Activated naive CD8-positive, alpha-beta T cell (primary cell): ENCODE data around the gene ID2.
A peak's percentile ranks its signal among the peaks of the same experiment; 100 is the strongest.
"Not testable (repeated sequence)": the region's sequence is repeated elsewhere in the genome, so short reads cannot be mapped to it uniquely, and the experiment has no call there.

Experiments
- H3K27ac Mint-ChIP-seq: one replicate; pipeline ENCODE4 v1.8.0; 2021; ENCODE audit warnings: mixed read lengths
- H3K27me3 Mint-ChIP-seq: one replicate; pipeline ENCODE4 v1.8.0; 2021; ENCODE audit warnings: mixed read lengths
- H3K36me3 Mint-ChIP-seq: one replicate; pipeline ENCODE4 v1.8.0; 2021; ENCODE audit warnings: mixed read lengths
- H3K4me1 Mint-ChIP-seq: one replicate; pipeline ENCODE4 v1.8.0; 2021; ENCODE audit warnings: low read depth, mixed read lengths
- H3K4me3 Mint-ChIP-seq: one replicate; pipeline ENCODE4 v1.8.0; 2021; ENCODE audit warnings: mild to moderate bottlenecking, mixed read lengths
- H3K9me3 Mint-ChIP-seq: one replicate; pipeline ENCODE4 v1.8.0; 2021; ENCODE audit warnings: low read depth, mixed read lengths

Gene ID2

DNA sequence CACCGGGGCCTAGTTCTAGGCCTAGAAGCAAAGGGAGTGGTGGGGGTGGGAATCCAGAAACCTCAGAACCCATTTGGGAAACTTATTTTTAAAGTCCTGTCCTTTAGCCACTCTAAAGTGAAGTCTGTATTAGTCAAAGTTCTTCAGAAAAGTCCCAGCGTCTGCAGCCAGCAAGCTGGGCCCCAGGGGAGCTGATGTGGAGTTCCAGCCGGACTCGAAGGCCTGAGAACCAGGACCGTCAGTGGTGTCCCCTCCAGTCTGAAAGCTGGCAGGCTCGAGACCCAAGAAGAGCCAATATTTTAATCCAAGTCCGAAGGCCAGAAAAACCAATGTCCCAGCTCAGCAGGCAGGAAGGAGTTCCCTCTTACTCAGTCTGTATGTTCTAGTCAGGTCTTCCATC, 32.4 kb downstream of the ID2 start:
- no peak overlapping the region for H3K27ac Mint-ChIP-seq
- peaks cover 3% of the 10 kb centered on the region for H3K9me3 Mint-ChIP-seq
- peaks cover 2% of the 10 kb centered on the region for H3K36me3 Mint-ChIP-seq
- no peak overlapping the region for H3K4me3 Mint-ChIP-seq
- H3K4me1 Mint-ChIP-seq = no peaks in the 10 kb centered on the region
- H3K27me3 Mint-ChIP-seq = peaks cover 2% of the 10 kb centered on the region

DNA sequence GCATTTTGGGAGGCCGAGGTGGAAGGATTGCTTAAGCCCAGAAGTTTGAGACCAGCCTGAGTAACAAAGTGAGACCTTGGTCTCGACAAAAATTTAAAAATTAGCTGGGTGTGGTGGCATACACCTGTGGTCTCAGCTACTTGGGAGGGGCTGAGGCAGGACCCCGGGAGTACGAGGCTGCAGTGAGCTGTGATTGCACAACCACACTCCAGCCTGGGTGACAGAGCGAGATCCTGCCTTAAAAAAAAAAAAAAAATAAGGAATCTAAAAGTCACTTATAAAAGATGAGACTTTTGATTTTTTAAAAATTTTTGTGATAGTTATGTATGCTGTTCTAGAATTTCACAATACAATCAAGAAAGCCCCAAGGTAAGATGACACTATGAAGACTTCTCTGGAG, 33.1 kb downstream of the ID2 start:
- no peak overlapping the region for H3K27ac Mint-ChIP-seq
- peaks cover 3% of the 10 kb centered on the region for H3K9me3 Mint-ChIP-seq
- H3K4me3 Mint-ChIP-seq = no peak overlapping the region
- no peaks in the 10 kb centered on the region for H3K4me1 Mint-ChIP-seq
- peaks cover 2% of the 10 kb centered on the region for H3K36me3 Mint-ChIP-seq
- peaks cover 2% of the 10 kb centered on the region for H3K27me3 Mint-ChIP-seq

DNA sequence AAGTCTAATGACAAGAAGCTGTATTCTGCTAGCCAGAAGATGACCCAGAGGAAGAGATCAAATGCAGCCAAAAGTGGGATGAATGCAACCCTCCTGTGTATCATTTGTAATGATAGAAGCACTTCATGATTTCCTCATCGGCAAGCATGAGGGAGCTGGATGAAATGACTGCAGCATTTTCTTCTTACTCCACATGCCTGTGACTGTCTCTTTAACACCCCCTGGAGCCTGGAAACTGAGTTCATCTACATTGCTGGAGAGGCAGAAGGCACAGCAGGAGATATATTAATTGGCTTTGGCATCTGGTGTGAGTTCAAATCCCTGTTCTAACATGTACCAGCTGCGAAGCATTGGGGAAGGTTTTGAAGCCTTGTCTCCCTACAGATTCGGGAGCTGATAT, 37.7 kb downstream of the ID2 start:
- H3K27ac Mint-ChIP-seq = no peak overlapping the region
- H3K4me1 Mint-ChIP-seq = no peaks in the 10 kb centered on the region
- no peaks in the 10 kb centered on the region for H3K27me3 Mint-ChIP-seq
- peaks cover 2% of the 10 kb centered on the region for H3K36me3 Mint-ChIP-seq
- peaks cover 3% of the 10 kb centered on the region for H3K9me3 Mint-ChIP-seq
- H3K4me3 Mint-ChIP-seq = no peak overlapping the region

DNA sequence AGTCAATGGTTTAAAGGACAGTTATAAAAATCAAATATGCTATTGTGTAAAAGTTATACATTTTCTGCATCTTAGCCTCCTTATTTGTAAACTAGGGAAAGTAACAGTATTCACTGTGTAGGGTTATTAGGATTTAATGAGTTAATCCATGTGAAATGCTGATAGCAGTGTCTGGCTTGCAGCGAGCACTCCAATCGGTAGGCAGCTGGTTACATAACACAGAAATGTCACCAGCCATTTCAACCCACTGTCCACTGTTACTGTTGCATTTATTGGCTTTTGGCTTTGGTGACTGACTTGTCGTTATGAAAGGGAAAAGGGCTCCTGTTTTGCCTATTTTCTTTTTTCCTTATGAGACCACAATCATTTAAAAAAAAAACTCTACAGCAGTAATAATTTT, 38.9 kb downstream of the ID2 start:
- Mint-ChIP-seq H3K27ac (no peak overlapping the region), H3K9me3 (peaks cover 2% of the 10 kb centered on the region), H3K4me1 (no peaks in the 10 kb centered on the region), H3K4me3 (no peak overlapping the region), H3K36me3 (peaks cover under 1% of the 10 kb centered on the region), H3K27me3 (no peaks in the 10 kb centered on the region)

DNA sequence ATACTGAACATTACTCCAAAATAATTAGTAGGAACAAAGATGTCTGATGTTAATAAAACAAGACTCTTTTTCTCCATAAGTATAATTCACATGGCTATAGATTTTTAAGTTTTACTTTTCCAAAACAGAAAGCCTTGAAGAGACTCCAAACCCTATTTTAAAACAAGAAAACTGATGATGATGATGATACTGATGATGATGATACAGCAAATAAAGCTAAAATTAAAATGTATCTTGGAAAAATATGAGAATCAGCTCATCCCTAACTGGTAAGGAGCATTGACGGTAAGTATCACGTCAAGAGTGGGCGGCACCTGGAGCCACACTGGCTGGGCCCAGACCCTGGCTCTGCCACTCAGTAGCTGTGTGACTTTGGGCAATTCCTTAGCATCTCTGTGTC, 39.6 kb downstream of the ID2 start:
- no peaks in the 10 kb centered on the region for H3K36me3 Mint-ChIP-seq
- no peaks in the 10 kb centered on the region for H3K27me3 Mint-ChIP-seq
- H3K27ac Mint-ChIP-seq = no peak overlapping the region
- H3K4me3 Mint-ChIP-seq = no peak overlapping the region
- no peaks in the 10 kb centered on the region for H3K9me3 Mint-ChIP-seq
- H3K4me1 Mint-ChIP-seq = no peaks in the 10 kb centered on the region

DNA sequence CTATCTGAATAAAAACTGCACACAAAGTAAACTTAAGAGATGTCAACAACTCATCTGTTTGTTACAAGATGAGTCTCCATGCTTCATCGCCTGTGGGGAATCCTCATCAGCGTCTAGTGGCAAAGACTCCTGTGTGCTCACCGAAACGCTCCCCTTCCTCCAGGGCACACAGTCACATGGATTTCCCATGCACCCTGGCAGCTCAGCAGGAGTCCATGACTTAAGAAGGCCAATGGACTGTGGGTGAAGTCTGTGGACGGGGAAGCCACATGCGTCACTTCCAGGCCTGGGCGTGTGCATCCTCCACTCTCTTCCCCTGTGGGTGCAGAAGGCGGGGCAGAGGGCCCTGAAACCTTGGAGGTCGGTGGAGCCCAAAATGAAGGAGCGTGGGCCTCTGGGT, 41.1 kb downstream of the ID2 start:
- Mint-ChIP-seq H3K4me3 (no peak overlapping the region), H3K9me3 (no peaks in the 10 kb centered on the region), H3K4me1 (no peaks in the 10 kb centered on the region), H3K27me3 (no peaks in the 10 kb centered on the region), H3K27ac (no peak overlapping the region), H3K36me3 (no peaks in the 10 kb centered on the region)

DNA sequence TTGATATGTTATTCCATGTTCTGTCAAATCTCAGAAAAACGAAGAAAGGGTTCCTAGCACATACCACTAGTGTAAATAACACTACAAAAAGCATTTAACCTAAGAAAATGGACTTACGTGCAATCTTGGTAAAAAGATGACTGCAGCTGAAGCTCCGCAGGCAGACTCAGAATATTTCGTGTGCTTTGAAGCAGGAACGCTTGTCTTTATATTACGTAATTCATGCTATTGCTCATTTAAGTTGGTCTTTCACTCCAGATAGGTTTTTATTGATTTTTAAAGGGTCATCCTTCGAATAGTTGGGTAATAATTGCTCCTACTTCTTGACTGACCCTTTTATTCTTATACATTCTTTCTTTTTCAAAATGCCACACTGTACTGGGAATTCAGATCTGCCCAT, 44.0 kb downstream of the ID2 start:
- no peak overlapping the region for H3K4me3 Mint-ChIP-seq
- H3K27me3 Mint-ChIP-seq = no peaks in the 10 kb centered on the region
- H3K27ac Mint-ChIP-seq = no peak overlapping the region
- no peaks in the 10 kb centered on the region for H3K4me1 Mint-ChIP-seq
- H3K36me3 Mint-ChIP-seq = peaks cover 5% of the 10 kb centered on the region
- H3K9me3 Mint-ChIP-seq = no peaks in the 10 kb centered on the region

DNA sequence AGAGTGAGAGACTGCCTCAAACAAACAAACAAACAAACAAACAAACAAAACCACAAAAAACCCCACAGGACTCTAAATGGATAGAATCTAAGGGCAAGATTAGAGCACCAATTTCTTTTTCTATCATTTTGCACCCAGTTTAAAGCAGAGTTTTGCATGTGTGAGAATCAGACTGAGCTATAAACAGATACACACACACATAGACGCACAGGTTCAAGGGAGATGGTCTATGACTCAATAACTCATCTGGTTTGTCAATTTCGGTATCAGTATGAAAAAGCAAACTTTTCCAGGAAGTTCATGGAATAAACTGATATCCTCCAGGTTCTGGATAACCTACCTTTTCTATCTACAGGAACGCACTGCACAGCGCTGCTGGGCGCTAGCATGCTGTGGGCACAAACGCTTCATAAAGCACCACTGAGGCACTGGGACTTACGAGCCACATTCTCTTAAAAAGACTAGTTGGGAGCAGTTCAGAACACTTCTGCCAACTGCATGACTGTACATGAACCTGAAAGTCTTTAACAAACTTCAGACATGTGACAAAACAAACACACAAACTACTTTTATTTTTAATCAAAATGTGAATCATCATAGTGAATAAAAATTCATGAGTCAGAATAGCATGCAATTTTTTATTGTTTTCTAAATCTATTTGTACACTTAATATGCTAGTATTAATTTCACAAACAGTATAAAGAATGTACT, 46.6 kb downstream of the ID2 start:
- Mint-ChIP-seq H3K36me3 (peaks cover 11% of the 10 kb centered on the region), H3K4me1 (no peaks in the 10 kb centered on the region), H3K27me3 (no peaks in the 10 kb centered on the region), H3K9me3 (no peaks in the 10 kb centered on the region), H3K4me3 (no peak overlapping the region), H3K27ac (peak overlapping the region; percentile 8)

DNA sequence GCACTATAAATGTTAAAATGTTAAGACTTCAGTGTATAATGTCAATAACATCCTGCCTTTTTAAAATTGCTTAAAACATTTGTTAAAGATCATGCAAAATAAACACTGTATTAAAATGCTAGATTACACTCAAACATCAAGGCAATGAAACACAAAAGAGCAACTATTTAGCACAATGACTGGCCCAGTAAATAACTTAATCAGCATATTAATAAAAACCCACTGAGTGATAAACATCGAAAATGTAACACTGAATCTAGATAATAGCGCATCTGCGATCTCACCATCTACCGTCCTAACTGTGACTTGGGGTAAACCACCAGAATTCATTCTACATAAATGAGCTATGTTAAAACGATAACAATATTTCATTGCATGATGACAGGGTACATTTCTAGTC, 47.2 kb downstream of the ID2 start:
- H3K4me1 Mint-ChIP-seq, H3K4me3 Mint-ChIP-seq, H3K9me3 Mint-ChIP-seq, H3K27me3 Mint-ChIP-seq, H3K27ac Mint-ChIP-seq: not testable (repeated sequence)
- H3K36me3 Mint-ChIP-seq = peaks cover 11% of the 10 kb centered on the region

DNA sequence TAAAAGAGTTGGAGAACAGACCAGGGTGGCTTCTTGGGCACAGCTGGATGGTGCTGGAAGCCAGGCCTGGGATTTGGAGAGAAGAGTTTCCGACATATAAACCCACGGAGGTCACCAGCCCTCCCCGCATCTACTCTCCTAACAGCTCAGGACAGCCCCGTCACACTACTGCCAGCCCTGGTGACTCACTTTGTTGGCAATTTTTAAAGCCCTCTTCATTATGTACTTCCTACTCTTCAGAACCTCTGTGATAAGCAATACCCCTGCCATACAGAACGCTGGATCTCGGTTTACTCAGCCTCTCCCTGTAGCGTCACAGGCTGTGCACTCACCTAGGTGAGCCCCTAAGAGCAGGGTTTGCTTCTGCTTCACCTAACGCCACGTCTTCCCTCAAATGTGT, 48.1 kb downstream of the ID2 start:
- Mint-ChIP-seq H3K36me3 (peaks cover 11% of the 10 kb centered on the region), H3K27ac (no peak overlapping the region), H3K27me3 (no peaks in the 10 kb centered on the region), H3K9me3 (no peaks in the 10 kb centered on the region), H3K4me1 (no peaks in the 10 kb centered on the region), H3K4me3 (no peak overlapping the region)

DNA sequence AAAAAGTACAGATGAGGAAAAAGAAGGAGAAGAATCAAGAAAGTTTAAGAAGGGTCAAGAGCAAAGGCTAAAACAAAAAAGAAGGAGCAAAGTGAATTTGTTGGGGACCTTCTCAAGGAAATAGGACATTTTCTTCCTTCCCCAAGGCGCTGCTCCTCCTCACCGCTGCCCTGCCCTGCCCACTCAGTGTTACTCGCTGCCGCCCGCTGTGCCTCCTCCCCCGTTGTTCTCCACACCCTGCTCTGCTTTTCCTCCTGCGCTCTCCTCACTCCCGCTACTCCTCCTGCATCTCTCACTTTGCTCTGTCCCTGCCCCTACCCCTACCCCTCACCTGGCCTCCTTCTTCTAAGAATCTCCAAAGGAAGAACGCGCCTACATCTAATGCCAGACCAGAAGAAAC, 50.7 kb downstream of the ID2 start:
- Mint-ChIP-seq H3K36me3 (peaks cover 13% of the 10 kb centered on the region), H3K9me3 (no peaks in the 10 kb centered on the region), H3K27ac (no peak overlapping the region), H3K4me1 (no peaks in the 10 kb centered on the region), H3K4me3 (no peak overlapping the region), H3K27me3 (no peaks in the 10 kb centered on the region)
